NCI-H446 (cell line): ENCODE data around the gene G3BP1.
"Not testable (repeated sequence)": the region's sequence is repeated elsewhere in the genome, so short reads cannot be mapped to it uniquely, and the experiment has no call there.

Experiments
- DNase-seq, 2 experiments: peaks; one replicate each; lab custom pipeline; 2025; lab: John Stamatoyannopoulos, UW

The G3BP1 gene

DNA sequence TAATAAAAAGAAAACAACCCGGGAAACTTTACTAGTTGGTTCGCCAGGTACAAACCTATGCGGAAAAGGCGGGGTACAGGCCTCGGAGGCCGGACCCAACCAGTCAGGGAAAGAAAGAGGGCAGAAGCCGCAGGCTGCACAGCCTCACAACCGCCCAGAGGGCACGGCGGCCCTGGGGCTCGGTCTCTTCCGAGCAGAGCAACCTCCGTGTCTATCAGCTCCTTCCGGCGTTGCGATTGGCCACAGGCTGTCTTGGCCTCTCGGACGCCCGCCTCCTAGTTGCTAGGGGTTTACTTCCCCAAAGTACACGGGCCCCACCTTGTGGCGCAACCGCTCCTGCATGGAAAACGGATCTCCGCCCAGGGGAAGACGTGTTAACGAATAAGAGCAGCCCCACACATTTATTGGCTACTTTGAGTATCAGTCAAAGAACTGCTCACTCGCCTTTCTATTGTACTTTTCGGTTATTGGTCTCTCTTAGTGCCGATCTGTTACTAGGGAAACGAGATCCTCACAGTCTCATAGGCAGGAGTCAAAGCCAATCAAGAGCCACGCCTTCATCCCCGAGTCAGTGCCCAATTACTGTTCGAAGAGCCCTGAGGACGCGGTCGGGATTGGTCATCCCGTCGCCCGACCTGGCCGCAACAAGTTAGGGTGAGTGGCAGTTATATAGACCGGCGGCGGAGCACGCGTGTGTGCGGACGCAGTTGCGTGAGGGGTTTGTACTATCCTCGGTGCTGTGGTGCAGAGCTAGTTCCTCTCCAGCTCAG is at the start of gene G3BP1:
Gene G3BP1, plus strand, starts transcription at position 696 of the 770 bp plus-strand sequence. CDS start 14,667 bp downstream, outside the sequence.
- DNase-seq, result peak; percentile 99 to 100

DNA sequence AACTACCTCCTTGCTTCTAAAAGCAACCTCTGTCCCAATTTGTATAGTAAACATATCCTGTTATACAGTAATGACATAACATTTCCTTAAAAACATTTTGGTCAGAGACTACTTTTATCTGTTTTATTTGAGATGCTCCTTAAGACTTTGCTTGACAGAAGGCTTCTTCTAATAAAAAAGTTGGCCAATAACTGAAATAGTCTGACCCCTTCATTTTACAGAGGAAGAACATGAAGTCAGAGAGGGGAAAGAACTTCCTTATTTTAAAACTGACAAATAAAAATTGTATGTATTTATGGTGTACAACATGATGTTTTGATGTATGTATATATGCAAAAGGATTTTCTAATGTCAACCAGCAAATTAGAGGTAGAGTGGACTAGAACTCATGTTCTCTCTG is 49.2 kb upstream of the G3BP1 start:
- no peak for DNase-seq

DNA sequence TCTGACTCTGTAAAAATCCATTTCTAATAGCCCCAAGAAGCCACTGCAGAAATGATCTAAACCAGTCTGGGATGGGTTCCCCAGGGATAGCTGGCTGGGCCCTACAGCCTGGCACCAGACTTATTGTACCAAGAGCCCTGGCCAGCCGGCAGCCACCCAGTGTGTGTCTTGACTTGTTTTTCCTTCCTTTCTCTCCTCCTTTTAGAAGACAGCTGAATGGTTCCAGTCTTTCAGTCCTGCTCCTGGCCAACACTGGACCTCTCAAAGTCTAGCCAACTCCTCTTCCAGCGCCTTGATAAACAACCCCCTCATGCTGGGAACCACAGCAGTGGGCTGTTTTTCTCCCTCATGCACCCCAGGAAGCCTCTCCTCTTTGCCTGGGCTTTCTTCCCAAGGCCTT is 47.4 kb upstream of the G3BP1 start:
- DNase-seq, result no peak

DNA sequence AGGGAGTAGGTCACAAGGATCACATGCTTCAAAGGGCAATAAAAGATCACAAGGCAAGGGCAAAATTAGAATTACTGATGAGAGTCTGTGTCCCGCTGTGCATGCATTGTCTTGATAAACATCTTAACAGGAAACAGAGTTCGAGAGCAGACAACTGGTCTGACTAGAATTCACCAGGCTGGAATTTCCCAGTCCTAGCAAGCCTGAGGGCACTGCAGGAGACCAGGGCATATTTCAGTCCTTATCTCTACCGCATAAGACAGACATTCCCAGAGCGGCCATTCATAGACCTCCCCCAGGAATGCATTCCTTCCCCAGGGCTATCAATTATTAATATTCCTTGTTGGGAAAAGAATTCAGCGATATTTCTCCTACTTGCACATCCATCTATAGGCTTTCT is 42.2 kb upstream of the G3BP1 start:
- DNase-seq, result not testable (repeated sequence)

DNA sequence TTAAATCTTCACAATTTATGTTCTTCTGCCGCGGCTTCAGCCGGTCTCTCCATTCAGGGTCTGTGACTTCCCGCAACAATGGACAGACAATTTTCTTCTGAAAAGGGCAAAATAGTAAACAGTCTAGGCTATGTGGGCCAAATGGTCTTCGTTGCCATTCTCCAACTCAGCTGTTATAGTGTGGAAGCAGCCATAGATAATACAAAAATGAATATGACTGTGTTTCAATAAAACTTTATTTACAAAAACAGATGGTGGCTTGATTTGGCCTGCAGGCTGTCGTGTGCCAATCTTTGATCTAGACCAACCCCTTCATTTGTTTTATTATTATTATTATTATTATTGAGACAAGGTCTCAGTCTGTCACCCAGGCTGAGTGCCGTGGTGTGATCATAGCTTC is 41.4 kb upstream of the G3BP1 start:
- DNase-seq, result no peak

DNA sequence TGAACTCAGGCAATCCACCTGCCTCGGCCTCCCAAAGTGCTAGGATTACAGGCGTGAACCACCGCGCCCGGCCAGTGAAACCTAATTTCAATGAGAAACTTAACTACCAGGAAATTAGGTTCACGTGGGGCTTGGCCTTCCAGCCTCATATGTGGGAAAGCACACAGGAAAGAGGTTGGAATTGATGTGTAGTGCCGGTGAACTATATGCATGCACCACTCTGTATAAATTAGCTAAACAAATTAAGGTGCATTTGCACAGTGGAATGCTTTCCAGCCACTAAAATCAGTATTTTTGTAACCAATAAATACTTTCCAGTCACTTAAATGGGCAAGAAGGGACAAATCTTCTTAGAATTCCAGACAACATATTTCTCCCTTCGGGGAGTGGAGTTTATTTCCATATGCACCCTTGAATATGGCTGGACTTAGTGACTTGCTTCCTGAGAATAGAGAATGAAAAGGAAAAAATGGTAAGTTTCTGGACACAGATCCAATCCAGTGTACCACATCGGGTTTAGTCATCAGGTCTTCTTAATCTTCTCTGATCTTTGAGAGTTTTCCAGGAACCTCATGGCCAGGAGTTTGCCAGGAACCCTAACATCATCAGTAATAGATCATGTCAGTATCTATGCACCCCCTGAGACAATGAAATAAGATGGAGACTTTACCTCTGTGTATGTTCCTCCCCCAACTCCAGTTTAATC is 38.2 kb upstream of the G3BP1 start:
- no peak for DNase-seq

DNA sequence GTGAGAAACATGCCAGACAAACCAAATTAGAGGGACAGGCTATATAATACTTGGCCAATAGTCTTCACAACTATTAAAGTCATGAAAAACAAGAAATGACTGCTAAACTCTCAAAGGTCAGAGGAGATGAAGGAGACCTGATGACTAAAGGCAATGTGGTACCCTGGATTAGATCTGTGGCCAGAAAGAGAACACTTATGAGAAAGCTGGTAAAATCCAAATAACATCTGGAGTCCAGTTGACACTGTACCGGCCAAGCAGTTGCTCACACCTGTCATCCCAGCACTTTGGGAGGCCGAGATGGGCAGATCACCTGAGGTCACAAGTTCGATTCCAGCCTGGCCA is 37.7 kb upstream of the G3BP1 start:
- DNase-seq, result no peak

DNA sequence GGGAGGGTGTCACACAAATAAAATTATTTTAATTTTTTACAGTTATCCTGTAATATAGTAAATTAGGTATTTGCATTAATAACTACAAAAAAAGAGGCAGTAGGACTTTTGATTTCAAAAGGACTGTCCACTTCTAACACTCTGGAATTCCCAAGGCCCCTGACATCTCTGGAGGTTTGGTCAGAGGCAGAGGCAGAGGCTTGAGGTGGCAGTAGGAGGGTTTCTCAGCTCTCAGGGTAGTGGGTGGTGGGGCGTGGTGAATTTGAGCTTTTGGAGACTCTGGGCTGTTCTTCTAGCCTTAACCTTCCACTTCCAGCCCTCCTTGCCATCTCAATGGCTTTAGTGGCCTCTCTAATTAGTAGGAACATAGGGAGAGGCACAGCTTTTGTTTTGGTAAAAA is 36.1 kb upstream of the G3BP1 start:
- DNase-seq, result no peak

DNA sequence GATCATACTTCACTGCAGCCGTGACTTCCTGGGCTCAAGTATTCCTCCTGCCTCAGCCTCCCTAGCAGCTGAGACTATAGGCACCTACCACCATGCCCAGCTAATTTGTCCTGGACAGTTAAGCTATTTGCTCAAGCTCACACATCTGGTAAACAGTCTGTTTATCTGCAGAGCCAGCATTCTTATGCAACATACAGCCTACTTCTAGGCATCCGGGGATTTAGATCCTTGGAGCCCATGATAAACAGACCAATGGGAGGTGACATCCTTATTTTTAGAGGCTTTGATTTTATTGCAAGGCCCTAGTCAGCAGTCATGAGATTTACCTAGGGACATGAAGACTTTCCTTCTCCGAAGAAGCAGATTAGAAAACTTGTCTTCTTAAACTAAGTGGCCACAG is 34.3 kb upstream of the G3BP1 start:
- no peak for DNase-seq

DNA sequence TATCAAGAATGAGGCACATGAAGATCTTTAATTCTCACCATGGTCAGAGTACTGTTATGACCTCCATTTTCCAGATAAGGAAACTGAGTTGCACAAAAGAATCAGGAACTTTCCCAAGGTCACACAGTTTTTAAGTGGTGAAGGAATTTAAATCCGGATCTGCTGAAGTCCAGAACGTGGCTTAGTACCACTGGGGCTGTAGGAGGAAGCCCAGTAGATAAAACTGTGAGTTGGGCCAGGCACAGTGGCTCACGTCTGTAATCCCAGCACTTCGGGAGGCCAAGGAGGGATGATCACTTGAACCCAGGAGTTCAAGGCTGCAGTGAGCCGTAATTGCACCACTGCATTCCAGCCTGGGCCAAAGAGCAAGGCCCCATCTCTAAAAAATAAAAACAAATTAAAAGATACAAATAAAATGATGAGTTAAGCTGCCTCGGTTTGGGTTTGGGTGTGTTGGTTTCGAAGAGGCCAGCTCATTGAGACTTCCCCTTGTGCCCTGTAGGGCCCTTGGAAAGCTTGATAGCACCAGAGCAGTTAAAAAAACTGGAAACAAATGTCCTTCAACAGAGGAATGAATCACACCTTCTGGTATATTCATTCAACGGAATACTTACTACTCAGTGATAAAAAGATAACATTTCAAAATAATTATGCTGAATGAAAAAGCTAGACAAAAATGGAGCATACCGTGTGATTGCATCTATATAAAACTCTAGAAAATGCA is 33.5 kb upstream of the G3BP1 start:
- DNase-seq, result no peak

DNA sequence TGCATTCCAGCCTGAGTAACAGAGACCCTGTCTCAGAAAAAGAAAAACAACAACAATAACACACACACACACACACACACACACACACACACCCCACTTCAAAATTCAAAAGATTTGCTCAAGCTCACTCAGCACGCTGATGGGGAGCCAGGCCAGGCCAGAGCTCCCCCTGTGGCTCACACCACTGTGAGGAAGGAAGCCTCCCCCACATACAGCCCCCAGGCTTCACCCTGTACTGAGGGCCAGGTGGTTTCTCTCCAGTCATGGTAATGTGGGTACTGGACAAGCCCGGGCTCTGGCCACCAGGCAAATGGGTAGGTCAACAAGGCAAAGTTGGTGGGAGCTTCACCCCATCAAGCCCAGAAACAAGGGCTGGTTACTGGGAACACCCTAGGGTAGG is 32.4 kb upstream of the G3BP1 start:
- no peak for DNase-seq

DNA sequence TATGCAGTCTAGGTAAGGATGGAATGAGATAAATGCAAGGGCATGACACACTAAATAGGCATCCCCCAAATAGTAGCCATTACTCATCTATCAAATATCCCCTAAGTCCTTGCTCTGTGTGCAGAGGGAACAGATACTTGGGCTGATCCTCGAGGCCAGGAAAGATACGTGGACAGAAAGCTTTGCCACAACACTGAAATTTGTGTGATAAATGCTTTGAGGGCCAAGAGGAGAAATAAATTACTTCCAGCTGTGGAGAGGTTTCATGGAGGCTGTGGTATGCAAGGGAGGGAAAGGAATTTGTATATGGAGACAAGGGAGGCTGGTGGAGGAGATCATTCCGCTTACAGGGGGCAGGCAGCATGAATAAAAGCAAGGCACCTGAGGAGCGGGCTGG is 31.8 kb upstream of the G3BP1 start:
- DNase-seq, result no peak

DNA sequence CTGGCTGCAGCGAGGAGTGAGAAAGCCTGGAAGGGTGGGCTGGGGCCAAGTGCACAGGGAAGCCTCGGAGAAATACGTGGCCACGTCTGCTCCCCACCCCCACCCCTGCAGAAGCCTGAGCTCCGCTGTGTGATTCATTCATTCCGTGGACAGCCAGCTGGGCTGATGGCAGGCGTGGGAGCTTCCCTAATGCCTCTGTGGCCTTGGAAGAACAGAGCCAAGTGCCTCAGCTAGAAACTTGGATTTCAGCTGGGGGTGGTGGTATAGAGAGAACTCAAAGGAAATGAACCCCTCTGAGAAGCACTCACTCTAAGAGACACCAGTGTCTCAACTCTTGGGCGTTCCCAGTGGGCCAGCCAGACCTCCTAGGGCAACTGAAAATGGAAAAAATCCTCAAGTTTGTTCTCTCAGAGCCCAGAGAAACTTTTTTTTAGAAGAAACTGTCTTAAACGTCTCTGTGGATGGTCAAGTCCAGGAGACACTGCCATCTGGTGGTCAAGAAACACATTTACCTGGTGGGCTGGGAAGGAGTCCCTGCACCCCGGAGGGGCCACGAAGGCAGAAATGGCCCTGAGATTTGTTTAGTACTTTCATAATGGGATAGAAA is 31.3 kb upstream of the G3BP1 start:
- DNase-seq, result peak in 1 of 2 experiments; percentile 61

DNA sequence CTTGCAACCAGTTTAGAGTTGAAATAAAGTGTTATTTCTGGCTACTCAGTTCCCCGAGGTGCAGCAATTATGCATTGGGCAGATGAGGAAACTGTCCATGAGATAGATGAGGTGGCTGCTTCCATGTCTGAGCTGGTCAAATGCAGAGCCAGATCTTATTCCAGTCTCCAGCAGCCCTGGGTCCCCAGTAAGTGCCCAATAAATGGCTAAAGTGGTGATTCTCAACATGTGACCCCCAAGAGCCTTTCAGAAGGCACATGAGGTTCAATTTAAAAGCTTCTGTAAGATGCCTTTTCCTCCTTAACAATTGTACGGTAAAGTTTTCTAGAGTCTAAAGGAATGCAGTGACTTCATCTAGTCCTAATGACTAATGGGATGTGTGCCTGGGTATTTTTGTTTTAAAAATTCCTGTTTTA is 30.8 kb upstream of the G3BP1 start:
- DNase-seq, result no peak

DNA sequence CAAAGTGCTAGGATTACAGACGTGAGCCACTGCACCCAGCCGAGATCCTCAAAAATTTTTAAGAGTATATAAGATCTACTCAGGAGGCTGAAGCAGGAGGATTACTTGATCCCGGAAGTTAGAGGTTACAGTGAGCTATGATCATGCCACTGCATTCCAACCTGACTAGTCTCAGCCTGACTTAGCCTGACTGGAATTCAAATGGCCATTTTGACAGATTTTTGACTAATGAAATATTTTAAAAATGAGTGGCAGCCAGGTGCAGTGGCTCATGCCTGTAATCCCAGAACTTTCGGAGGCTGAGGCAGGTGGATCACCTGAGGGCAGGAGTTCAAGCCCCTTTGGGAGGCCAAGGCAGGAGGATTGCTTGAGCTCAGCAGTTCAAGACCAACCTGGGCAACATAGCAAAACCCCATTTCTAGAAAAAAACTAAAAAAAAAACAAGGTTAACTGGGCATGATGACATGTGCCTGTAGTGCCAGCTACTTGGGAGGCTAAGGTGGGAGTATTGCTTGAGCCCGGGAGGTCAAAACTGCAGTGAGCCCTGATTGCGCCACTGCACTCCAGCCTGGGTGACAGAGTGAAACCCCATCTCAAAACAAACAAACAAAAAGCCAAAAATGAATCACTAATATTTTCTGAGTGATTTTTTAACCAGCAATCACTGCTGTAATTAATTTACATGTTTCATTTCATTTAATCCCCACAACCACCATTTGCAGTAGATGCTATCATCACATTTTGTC is 29.9 kb upstream of the G3BP1 start:
- no peak for DNase-seq

DNA sequence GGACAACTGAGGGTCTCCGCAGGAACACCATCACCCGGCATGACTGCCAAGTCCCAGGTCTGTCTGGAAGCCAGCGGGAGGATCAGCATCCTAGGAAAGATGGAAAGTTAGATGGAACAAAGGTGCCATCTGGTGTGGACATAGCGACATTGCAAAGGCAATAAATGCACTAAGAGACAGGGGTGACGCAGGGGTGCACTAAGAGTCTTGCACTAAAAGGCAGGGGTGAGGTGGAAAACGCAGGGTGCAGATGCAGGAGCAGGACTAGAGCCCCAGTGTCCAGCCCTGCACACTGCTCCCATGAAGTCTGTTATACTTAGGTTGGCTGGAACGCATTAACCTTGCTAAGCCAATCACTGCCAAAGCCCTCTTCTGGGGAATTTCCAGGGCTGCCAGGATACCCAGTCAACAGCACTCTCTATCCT is 28.9 kb upstream of the G3BP1 start:
- peak in 1 of 2 experiments; percentile 44 for DNase-seq

DNA sequence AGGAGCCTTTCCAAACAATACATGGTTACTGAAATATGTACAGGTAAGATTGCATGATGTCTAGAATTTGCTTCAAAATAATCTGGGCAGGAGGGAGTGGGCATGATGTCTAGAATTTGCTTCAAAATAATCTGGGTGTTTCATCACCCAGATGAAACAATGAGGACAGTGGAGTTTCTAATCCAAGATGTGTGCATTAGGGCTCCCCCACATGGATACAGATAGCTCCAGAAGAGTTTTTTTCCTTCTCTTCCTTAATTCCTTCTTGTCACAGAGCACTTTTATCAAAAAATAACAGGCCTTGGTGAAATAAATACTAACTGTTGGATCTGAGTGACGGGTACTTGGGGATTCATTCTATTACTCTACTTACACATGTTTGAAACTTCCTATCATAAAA is 28.2 kb upstream of the G3BP1 start:
- no peak for DNase-seq

DNA sequence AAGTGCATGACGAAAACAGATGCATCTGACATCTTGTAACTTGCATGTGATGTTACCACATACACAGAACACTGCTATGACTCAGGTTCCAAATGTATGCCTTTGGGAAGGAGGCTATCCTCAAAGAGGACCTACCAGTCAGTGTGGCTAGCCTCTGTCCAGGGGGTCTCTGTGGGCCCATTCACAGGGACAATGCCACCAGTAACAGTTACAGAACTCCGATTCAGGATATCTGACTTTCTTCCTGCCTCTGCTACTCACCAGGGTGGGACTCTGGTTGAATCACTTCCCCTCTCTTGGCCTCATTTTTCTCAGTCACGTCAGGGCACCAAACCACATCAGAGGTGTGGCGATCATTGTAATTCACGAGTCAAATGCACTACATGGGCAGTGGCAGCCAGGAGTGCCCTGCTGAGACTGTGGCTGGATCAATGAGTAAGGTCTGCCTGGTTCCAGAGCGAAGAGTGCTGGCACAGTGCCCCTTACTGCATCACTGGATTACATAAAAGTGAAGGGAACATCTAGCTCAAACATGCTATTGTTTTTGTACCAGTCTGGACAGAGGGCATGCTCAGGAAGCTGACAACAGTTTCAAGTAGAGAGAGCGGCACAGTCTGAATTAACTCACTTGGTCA is 26.6 kb upstream of the G3BP1 start:
- DNase-seq, result no peak

DNA sequence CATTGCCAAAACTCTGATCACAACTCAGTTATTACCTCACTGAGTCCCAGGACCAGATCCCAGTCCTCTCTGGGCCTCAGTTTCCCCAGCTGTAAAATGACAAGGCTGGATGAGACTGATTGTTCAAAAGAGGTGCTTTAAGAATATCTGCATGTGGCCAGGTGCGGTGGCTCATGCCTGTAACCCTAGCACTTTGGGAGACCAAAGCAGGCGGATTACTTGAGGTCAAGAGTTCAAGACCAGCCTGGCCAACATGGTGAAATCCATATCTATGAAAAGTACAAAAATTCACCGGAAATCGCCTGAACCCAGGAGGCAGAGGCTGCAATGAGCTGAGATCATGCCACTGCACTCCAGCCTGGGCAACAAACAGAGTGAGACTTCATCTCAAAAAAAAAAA is 21.6 kb upstream of the G3BP1 start:
- DNase-seq, result no peak

DNA sequence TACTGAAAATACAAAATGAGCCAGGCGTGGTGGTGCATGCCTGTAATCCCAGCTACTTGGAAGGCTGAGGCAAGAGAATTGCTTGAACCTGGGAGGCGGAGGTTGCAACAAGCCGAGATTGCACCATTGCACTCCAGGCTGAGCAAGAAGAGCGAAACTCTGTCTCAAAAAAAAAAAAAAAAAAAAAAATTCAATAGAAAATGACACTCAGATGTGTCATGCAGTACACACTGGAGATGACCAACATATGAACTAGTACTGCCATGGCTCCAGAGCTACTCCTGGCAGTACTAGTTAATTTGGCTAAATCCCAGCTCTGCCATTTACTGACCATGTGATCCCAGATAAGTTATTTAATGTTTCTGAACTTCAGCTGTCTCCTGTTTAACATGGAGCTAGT is 20.7 kb upstream of the G3BP1 start:
- DNase-seq, result no peak

DNA sequence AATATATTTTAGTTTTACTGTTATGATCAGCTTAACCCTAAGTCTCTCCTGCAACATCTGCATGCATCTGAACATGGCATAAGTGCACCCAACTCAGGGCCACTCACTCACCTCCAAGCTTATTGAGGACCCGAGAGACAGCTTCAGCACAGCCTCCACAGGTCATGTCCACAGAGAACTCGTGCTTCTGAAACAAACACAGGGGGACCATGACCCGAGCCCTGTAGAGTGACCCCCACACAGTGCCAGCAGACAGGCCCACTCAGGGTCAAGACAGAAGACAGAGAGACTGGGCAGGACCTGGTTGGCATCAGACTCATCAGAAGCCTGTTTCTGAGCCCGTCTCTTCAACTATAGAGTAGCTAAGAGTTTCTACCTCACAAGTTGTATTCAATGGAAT is 20.2 kb upstream of the G3BP1 start:
- no peak for DNase-seq
